Measurements from ENCODE around the gene GPC5.
"Not testable (repeated sequence)": the region's sequence is repeated elsewhere in the genome, so short reads cannot be mapped to it uniquely, and the experiment has no call there.

The GPC5 gene

DNA sequence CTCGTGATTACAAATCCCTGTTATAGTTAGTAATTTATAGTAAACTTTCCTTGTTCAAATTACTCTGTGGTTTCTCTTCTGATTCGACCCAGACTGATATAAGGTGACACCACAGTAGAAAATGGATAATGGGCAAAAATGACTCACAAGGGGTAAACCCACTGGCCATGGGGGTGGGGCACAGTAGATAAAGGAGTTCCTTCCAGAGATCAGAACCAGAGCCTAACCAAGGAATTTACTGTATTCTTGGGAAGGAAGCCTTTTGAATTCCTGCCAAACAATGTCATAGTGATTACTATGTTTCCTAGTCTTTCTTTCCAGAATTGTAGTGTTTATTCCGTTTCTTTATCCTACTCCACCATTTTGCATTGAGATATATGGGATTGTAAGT lies 29.0 kb upstream of the GPC5 start:
- peak; percentile 14 for DNase-seq (ENCODE audit: low read depth)

DNA sequence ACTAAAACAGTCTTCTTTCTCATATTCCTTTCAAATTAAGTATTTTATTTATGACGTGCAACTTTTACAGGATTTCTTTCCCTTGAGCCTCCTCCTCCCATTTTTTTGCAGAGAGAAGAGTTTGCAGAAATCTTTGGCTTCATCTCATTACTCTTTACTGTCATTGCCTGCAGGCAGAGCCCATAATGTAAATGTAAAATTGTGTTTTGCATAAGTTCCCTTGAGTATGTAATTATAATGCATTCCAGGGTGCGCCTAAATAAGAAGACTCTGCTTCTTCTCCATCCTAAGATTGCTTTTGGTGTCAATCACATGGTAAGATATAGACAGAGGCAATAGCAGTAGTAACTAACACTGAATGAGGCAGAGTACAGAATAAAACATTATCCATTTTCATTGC lies 27.9 kb upstream of the GPC5 start:
- DNase-seq (ENCODE audit: low read depth): no peak

DNA sequence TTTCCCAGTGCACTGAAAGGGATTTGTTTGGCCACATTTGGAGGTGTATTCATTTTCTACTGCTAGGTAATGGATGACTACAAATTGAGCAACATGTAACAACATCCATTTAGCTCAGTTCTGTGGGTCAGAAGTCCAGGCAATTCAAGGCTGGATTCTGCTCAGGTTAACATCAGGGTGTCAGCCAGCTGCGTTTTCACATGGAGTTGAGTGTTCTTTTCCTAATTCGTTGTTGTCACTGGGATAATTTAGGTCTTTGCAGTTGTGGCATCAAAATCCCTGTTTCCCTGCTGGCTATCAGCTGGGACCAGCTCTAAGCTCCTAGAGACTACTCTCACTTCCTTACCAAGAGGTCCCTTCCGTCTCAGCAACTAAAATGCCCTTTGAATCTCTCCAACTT lies 25.5 kb upstream of the GPC5 start:
- DNase-seq (ENCODE audit: low read depth): no peak

DNA sequence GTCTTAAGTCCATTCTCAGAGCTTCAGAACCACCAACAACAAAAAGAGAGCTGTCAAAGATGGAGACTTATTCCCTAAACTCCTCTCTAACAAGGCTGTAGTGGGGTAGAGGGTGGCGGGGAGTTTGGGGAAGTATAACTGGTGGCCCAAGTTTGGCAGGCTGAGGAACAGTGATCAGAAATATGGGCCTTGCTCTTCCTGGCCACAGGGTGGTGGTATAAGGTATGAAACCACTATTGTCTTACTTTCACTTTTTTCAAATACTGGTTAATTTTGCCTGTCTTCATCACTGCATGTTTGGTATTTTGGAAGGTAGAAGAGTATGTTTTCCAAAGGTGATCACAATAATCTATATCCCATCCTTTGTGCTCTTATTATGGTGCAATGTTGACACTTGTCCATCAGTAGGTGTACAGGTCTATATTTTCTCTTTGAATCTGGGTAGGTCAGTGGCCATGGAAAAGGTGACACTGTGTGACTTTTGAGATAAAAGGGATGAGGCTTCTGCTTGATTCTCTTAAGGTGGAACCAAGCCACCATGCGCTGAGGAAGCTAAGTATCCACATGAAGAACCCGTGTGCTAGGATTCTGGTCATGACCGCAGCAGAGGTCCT lies 23.2 kb upstream of the GPC5 start:
- no peak for DNase-seq (ENCODE audit: low read depth)

DNA sequence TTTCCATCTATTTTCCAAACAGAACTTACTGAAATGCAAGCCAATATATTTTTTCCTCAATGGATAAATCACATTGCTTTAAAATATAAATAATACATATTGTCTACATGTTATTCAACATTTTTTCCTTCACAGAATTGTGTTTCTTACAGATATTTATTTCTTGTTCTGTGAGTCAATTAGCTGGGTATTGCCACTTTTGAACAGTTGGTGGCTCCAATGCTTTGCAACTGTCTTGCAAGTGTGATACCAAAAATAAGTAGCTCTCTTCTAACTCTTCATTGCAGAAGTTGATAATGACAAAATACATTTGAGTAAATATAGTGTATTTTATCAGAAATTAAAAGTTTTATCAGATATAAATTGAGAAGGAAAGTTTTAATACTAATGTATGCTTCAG lies 17.1 kb upstream of the GPC5 start:
- DNase-seq (ENCODE audit: low read depth): no peak

DNA sequence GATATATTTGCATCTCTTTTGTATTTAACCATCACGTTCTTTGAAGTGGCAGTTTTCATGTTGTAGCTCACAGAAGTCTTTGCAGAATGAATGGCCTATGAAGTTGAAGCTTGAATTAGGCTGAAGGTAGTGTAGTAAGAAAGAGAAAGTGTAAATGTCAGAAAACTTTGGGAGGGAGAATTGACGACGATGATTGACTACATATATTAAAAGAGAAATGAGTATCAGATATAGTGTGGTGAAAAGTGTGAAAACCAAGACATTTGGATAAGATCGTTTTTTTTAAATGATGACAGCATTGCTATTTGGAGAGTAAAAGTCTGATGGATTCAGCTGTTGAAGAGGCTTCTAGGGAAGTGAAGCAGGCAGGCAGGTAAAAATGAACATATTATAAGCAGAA lies 14.6 kb upstream of the GPC5 start:
- no peak for DNase-seq (ENCODE audit: low read depth)

DNA sequence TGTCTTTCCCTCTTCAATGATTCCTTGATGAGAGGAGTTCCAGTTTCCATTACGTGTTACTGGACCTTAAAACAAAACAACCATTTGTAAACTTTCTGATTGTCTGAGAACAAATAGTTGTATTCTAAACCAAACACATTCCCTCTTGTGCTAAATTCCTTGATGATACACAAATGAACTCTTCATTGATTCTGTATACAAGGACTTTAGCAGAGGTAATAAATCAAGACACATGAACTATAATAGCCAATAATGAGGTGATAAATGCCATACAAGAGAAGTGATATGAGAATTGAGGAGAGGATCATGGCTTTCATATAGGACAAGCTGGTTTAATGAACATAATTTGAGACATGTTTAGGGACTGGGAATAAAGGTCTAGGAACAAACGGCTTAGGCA lies 13.5 kb upstream of the GPC5 start:
- no peak for DNase-seq (ENCODE audit: low read depth)

DNA sequence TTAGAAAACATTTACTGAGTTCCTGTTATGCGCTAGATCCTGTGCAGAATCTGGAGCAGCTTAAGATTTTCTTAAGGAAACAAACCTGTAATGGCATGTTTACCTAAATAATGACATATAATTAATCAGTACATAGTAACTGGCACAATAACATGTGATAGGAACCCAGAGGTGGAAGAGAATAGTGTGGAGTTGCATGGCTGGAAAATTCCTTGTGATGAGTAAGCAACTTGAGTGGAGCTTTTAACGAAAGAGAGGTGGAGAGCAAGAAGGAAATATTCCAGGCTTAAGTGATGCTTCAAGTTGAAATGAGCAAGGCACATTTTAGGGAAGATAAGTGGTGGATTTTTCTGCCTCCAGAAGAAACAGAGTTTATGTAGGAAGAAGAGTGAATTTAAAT lies 9.2 kb upstream of the GPC5 start:
- DNase-seq (ENCODE audit: low read depth): no peak

DNA sequence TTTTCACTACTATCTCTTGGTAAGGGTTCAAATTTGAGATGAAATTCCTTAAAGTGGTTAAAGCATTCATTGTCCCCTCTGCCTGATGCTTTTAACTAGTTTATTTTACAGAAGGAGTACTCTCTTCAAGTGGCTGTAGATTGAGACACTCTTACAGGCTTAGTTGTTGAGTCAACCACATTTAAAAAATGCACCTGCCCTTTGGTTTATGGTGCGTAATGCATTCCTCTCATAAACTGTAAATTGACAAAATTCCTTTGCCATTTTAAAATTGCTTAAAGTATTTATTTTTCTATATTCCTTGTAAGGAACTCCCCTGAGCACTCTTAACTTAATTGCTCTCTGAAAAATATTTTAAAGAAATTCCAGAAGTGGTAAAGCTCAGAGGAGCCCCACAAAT lies 826 bp upstream of the GPC5 start:
- no peak for DNase-seq (ENCODE audit: low read depth)

DNA sequence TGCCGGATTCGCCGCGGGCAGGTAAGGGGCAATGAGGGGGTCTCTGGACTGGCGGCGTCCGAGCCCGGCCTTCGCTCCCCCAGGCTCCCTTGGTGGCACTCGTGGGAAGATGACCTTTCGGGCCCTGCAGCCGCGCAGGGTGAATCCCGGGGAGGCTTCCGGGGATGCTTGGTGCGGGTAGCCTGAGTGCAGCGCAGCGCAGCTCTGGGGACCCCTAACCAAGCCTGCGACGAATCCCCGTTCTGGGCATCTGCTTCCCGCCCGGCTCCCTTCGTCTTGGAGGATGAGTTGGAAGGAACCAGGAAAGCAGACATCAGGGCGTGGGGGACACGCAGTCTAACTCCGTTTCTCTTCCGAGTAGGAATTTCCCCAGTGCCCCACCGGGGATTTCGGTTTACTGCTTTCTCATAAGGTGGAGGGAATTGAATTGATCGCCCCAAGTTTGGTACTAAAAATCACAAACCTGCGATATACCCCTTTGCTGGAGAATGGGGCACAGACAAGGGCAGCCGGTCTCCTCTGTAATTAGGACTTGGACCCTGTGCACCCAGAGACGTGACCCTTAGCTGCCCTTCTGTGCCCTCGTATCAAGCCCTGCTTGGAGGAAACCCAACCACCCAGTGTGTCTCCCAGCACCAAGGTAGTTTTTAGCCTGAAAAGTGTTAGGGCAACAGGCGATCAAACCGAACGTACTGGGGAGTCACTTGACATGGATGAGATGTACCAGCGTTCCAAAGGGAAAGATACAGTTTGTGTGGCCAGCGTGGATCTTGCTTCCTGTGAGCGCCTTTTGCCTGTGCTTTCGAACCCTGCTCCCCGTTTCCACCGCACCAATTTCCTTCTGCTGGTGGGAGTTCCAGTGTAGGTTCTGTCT lies 1.0 kb downstream of the GPC5 start:
- no peak for DNase-seq (ENCODE audit: low read depth)

DNA sequence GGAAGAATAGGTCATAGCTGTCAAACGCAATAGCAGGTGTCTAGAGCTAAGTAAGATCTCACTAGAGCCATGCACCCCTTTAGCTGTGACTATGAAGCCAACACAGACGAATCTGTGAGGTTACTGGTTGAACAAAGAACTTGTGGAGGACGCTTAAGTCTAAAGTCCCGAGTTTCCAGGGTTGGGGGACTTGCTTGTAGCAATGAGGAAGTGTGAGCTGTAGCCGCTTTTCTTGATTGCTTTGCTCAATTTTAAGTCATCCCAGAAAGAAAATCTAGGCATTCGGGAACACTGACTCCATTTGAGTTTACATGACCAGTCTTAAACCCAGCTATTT lies 1.6 kb downstream of the GPC5 start:
- no peak for DNase-seq (ENCODE audit: low read depth)

DNA sequence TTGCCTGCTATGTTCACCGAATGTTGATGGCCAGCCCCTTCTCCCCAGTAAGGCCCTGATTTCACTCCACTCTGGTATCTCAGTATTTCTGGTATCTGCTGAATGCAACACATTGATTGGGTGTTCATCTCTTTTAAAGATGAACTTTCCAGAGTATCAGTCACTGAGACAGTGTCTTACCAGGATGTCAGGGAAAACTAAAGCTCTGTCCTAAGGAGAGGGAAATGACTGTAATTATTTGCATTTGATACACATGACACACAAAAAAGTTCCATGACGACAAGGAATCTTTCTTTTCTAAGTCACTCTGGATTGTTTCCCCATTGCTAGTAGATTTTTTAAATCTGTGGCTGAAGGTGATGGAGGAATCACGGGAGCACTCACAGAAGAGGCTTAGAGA lies 2.2 kb downstream of the GPC5 start:
- DNase-seq (ENCODE audit: low read depth): no peak

DNA sequence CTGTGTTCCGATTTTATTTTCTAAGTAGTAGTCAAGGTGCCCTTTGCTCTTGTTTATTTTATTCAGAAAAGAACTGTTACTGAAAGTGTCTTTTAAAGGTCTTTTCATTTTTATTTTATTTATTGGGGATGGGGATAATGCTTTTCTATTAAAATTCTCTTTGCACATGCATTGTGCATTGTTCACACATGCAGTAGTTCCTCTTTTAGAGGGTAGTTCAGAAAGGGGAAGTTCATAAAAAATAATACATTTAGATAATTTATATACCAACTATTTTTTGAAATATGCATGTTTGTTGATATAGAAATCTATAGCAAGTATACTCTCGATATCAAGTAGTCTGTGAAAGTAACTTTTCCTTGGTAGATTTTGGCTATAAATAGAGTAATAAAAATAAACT lies 3.5 kb downstream of the GPC5 start:
- DNase-seq (ENCODE audit: low read depth): no peak

DNA sequence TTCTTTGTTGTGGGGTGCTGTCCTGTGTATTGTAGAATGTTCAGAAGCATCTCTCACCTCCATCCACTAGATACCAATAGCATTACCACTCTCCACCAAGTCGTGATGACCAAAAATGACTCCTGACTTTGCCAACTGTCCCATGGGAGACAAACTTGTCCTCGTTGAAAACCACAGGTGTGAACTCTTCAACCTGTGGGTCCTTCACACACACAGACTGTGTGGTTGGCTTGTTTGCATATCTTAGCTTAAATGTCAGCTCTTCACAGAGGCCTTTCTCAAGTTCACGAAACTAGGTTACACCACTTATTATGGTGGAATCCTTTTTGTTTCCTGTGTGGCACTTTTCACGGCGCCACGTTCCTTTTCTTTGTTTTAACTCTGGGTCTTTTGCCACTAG lies 6.8 kb downstream of the GPC5 start:
- no peak for DNase-seq (ENCODE audit: low read depth)

DNA sequence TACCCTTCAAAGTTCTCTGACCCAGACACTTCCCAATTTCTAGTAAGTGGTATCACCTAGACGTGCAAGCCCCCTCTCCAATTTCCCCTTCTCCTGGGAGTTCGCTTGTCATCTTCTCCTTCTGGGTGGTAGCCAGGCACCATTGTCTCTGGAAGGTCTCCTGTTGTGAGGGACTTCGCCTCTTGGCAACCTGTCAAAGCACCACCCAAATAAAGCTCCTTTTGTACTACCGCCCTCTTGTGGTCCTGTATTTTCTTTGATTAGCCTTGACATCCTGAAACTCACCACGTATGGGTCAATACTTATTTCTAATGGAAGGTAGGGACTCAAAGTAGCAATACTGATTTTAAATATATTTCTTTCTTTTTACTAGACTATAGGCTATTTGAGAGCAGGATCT lies 8.2 kb downstream of the GPC5 start:
- no peak for DNase-seq (ENCODE audit: low read depth)

DNA sequence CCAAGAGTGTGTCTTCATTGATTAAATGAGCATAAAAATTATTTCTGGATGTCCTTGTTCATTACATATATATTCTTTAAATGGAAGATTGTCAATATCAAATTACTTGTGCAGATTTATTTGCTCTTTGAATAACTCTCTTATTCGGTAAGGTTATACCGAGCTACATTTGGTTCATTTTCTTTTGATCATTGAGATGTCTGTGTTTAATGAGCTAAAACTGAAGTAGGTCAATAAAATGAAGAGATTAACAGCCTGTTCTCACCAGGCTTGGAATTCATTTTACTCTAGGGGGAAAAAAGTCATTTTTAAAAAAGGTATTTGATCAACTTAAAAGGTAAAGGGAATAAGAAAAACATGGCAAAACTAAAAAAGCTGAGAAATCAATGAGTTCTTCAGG lies 10.6 kb downstream of the GPC5 start:
- DNase-seq (ENCODE audit: low read depth): no peak

DNA sequence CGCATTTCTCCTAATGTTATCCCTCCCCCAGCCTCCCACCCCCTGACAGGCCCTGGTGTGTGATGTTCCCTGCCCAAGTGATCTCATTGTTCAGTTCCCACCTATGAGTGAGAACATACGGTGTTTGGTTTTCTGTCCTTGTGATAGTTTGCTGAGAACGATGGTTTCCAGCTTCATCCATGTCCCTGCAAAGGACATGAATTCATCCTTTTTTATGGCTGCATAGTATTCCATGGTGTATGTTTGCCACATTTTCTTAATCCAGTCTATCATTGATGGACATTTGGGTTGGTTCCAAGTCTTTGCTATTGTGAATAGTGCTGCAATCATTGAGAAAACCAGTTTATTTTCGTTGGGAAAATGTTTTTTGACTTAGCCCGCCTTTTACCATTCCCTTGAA lies 18.2 kb downstream of the GPC5 start:
- not testable (repeated sequence) for DNase-seq (ENCODE audit: low read depth)

DNA sequence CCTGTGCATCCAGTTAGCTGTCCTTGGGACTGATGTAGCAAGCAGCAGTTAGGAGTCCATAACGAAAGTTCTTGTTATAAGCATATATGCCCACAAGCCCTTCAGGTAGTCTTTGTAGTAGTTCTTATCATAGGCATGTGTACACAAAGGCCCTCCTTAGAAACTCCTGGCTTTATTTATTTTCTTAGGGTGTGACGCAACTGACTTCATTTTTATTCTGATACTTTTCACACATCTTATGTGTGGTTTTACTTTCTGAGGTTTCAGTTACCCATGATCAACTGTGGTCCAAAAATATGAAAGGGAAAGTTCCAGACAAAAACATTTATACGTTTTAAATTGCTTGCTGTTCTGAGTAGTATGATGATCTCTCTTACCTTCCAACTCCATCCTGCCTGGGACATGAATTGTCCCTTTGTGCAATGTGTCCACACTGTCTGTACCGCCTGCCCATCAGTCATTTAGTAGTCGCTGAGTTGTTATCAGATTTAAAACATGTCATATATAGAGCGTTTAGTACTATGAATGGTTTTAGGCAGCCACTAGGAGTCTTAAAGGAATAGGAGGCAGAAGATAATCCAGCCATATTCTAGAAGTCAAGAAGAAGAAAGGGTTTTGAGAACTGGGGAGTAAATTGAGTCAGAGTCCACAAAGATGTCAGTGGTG lies 19.4 kb downstream of the GPC5 start:
- DNase-seq (ENCODE audit: low read depth): no peak

DNA sequence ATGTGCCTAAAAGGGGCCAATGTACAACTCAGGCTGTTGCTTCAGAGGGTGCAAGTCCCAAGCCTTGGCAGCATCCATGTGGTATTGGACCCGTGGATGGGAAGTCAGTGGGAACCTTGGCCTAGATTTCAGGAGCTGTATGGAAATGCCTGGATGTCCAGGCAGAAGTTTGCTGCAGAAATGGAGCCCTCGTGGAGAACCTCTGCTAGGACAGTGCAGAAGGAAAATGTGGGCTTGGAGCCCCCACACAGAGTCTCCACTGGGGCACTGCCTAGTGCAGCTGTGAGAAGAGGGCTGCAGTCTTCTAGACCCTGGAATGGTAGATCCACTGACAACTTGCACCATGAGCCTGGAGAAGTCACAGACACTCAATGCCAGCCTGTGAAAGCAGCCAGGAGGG lies 28.5 kb downstream of the GPC5 start:
- DNase-seq (ENCODE audit: low read depth): no peak

DNA sequence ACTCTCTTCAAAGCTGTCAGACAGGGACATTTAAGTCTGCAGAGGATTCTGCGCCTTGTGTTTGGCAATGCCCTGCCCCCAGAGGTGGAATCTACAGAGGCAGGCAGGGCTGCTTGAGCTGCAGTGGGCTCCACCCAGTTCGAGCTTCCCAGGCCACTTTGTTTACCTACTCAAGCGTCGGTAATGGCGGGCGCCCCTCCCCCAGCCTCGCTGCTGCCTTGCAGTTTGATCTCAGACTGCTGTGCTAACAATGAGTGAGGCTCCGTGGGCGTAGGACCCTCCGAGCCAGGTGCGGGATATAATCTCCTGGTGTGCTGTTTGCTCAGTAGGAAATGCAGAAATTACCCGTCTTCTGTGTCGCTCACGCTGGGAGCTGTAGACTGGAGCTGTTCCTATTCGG lies 40.3 kb downstream of the GPC5 start:
- DNase-seq (ENCODE audit: low read depth): not testable (repeated sequence)

DNA sequence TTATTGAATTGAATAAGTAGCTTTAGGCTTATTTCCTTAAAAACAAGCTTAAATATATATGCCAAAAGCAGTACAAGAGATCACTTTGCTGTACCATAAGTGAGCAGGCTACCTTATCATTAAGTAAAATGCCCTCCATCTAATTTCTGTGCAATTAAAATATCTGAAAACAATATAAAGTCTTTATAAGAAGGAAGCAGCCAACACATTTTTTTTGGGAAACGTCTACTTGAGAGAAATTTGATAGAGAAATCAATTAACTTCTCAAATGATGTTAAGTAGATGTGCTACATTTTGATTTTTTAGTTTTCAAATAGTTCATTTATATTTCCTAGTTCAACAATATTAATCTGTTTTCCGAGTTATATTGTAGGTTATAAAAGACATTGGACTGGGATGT lies 52.5 kb downstream of the GPC5 start:
- DNase-seq (ENCODE audit: low read depth): no peak

DNA sequence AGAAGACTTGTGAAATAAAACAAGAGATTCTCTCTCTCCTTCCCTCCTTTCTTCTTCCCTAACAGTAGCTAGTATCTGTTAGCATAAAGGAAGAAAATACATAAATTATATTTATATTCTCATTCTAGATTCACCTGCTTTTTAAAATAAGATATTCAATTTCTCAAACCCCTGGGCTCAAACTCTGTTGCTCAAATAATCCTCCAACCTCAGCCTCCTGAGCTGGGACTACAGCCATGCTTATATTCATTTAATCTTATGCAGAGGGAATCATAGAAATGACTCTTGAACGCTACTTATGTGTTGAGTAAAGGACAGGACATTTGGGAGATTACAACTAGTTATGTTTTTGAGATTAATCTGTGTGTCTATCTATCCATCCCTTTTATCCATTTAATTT lies 56.2 kb downstream of the GPC5 start:
- no peak for DNase-seq (ENCODE audit: low read depth)

DNA sequence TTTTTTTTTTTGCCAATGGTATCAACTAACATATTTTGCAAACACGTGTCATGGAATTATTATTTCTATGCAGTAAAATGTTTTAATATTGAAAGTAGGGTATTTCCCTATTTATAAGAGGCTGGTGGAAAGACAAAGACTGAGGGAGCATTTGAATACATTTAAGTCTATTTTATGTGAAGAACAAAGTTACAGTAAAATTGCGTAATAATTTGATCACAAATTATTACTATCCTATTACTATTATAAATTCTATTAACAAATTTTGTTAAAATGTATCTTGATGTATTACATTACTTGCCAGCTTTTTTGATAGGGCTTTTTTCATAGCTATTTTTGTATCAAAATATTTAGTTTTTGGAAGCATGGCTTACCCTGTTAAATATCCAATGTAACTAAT lies 58.4 kb downstream of the GPC5 start:
- DNase-seq (ENCODE audit: low read depth): no peak

DNA sequence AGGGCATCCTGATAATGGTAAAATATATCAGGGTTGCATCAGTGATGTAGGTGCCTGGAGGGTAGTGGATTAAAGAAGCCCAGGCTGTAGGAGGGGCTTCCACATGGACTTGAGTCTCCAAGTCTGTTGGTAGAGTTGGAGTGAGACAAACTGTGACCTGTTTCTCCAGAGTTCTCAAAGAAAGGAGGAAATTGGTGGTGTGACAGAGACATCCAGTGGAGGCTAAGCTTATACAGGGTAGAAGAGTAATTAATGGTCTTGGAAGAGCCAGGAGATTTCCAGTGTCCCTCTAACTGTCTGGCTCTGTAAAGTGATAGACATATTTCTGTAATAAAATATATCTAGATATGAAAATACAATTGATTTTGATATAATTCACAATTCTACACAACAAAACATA lies 61.1 kb downstream of the GPC5 start:
- no peak for DNase-seq (ENCODE audit: low read depth)

Data from HS-5 (cell line).